Measurements from ENCODE around the gene GZMB.

GZMB gene

GRCh38 chr14:24674204-24674970, 40.4 kb upstream of the GZMB start:
- DNase-seq, result peak; percentile 56
- Histone ChIP-seq H2AFZ (ENCODE audit: low read length) (peak overlapping the region; percentile 56; the same call in 1 of the 2 replicates), H3K9me3 (replicated peaks; ENCODE audit: insufficient read depth, low read length) (no peaks in the 10 kb centered on the region), H3F3A (ENCODE audit: insufficient read depth, low read length) (peaks cover 21% of the 10 kb centered on the region), H3K36me3 (replicated peaks; ENCODE audit: insufficient read depth, low read length) (no peaks in the 10 kb centered on the region), H3K27ac (ENCODE audit: low read length) (peak overlapping the region; percentile 78), H4K20me1 (ENCODE audit: insufficient read depth, low read length) (no peaks in the 10 kb centered on the region), H3K4me2 (ENCODE audit: low read depth, low read length) (peak overlapping the region; percentile 86), H3K9ac (ENCODE audit: low read length) (peak overlapping the region; percentile 42; the same call in 1 of the 2 replicates), H3K9me2 (replicated peaks; ENCODE audit: insufficient read depth, low read length) (no peaks in the 10 kb centered on the region), H3K79me2 (ENCODE audit: low read length) (no peaks in the 10 kb centered on the region), H3K27me3 (replicated peaks; ENCODE audit: insufficient read depth, low read length) (no peaks in the 10 kb centered on the region), H3K4me1 (ENCODE audit: low read length) (peaks cover 20% of the 10 kb centered on the region), H3K4me3 (ENCODE audit: low read length) (peak overlapping the region; percentile 44)
- TF ChIP-seq EZH2phosphoT487 (IDR thresholded peaks at IDR 0.05; ENCODE audit: low read length) (no peak), CTCF (IDR thresholded peaks at IDR 0.05; ENCODE audit: low read length) (no peak), EZH2 (optimal IDR thresholded peaks at IDR 0.05; ENCODE audit: low read depth, low read length) (no peak)

GRCh38 chr14:24673534-24674203, 39.7 kb upstream of the GZMB start:
- Histone ChIP-seq H3F3A (ENCODE audit: insufficient read depth, low read length) (peaks cover 21% of the 10 kb centered on the region), H2AFZ (ENCODE audit: low read length) (peak overlapping the region; percentile 56), H3K4me3 (ENCODE audit: low read length) (peak overlapping the region; percentile 44), H3K36me3 (replicated peaks; ENCODE audit: insufficient read depth, low read length) (no peaks in the 10 kb centered on the region), H3K27ac (ENCODE audit: low read length) (peak overlapping the region; percentile 78), H3K4me1 (ENCODE audit: low read length) (peaks cover 20% of the 10 kb centered on the region), H3K27me3 (replicated peaks; ENCODE audit: insufficient read depth, low read length) (no peaks in the 10 kb centered on the region), H3K4me2 (ENCODE audit: low read depth, low read length) (peak overlapping the region; percentile 86), H3K9me2 (replicated peaks; ENCODE audit: insufficient read depth, low read length) (no peaks in the 10 kb centered on the region), H4K20me1 (ENCODE audit: insufficient read depth, low read length) (no peaks in the 10 kb centered on the region), H3K9me3 (replicated peaks; ENCODE audit: insufficient read depth, low read length) (no peaks in the 10 kb centered on the region), H3K9ac (ENCODE audit: low read length) (peak overlapping the region; percentile 42; the same call in 1 of the 2 replicates), H3K79me2 (ENCODE audit: low read length) (no peaks in the 10 kb centered on the region)
- TF ChIP-seq CTCF (IDR thresholded peaks at IDR 0.05; ENCODE audit: low read length) (no peak), EZH2 (optimal IDR thresholded peaks at IDR 0.05; ENCODE audit: low read depth, low read length) (no peak), EZH2phosphoT487 (IDR thresholded peaks at IDR 0.05; ENCODE audit: low read length) (no peak)
- DNase-seq, result peak; percentile 52

- DNase-seq, result no peak
- H3K36me3 ChIP-seq (replicated peaks; ENCODE audit: insufficient read depth, low read length), result no peaks in the 10 kb centered on the region
- H3K4me2 ChIP-seq (ENCODE audit: low read depth, low read length), result peak overlapping the region; percentile 86
- peak overlapping the region; percentile 44 for H3K4me3 ChIP-seq (ENCODE audit: low read length)
- H3K27me3 ChIP-seq (replicated peaks; ENCODE audit: insufficient read depth, low read length), result no peaks in the 10 kb centered on the region
- peak overlapping the region; percentile 56; the same call in 1 of the 2 replicates for H2AFZ ChIP-seq (ENCODE audit: low read length)
- H3K27ac ChIP-seq (ENCODE audit: low read length), result peak overlapping the region; percentile 78
- TF ChIP-seq EZH2phosphoT487 (IDR thresholded peaks at IDR 0.05; ENCODE audit: low read length), result no peak
- TF ChIP-seq EZH2 (optimal IDR thresholded peaks at IDR 0.05; ENCODE audit: low read depth, low read length), result no peak
- peaks cover 20% of the 10 kb centered on the region for H3K4me1 ChIP-seq (ENCODE audit: low read length)
- H3K9me2 ChIP-seq (replicated peaks; ENCODE audit: insufficient read depth, low read length), result no peaks in the 10 kb centered on the region
- no peaks in the 10 kb centered on the region for H4K20me1 ChIP-seq (ENCODE audit: insufficient read depth, low read length)
- H3F3A ChIP-seq (ENCODE audit: insufficient read depth, low read length), result peaks cover 21% of the 10 kb centered on the region
- no peaks in the 10 kb centered on the region for H3K79me2 ChIP-seq (ENCODE audit: low read length)
- H3K9me3 ChIP-seq (replicated peaks; ENCODE audit: insufficient read depth, low read length), result no peaks in the 10 kb centered on the region
- peak overlapping the region; percentile 42; the same call in 1 of the 2 replicates for H3K9ac ChIP-seq (ENCODE audit: low read length)
Measured at GRCh38 chr14:24673059-24673458, 39.1 kb upstream of the GZMB start.

Measured in MM.1S (cell line).